ENCODE results near the gene RTP4.
"Not testable (repeated sequence)": the region's sequence is repeated elsewhere in the genome, so short reads cannot be mapped to it uniquely, and the experiment has no call there.

The RTP4 gene

GRCh38 chr3:187370051-187370450 lies 1.9 kb downstream of the RTP4 start:
- no peak for DNase-seq

- no peak for DNase-seq
Measured at GRCh38 chr3:187375581-187375980, 7.4 kb downstream of the RTP4 start.

GRCh38 chr3:187377842-187378241 lies 9.7 kb downstream of the RTP4 start:
- no peak for DNase-seq

GRCh38 chr3:187382609-187383151 lies 14.5 kb downstream of the RTP4 start:
- DNase-seq, result no peak

GRCh38 chr3:187383246-187383645 lies 15.1 kb downstream of the RTP4 start:
- no peak for DNase-seq

GRCh38 chr3:187385296-187385695 lies 17.1 kb downstream of the RTP4 start:
- no peak for DNase-seq

- no peak for DNase-seq
Measured at GRCh38 chr3:187396661-187397060, 28.5 kb downstream of the RTP4 start.

- no peak for DNase-seq
Measured at GRCh38 chr3:187398955-187399354, 30.8 kb downstream of the RTP4 start.

GRCh38 chr3:187400756-187401155 lies 32.6 kb downstream of the RTP4 start:
- no peak for DNase-seq

GRCh38 chr3:187401856-187402255 lies 33.7 kb downstream of the RTP4 start:
- no peak for DNase-seq

- DNase-seq, result no peak
Measured at GRCh38 chr3:187403768-187404288, 35.6 kb downstream of the RTP4 start.

- no peak for DNase-seq
Measured at GRCh38 chr3:187406927-187407326, 38.7 kb downstream of the RTP4 start.

GRCh38 chr3:187411991-187412781 lies 44.0 kb downstream of the RTP4 start:
- not testable (repeated sequence) for DNase-seq
